Measurements from ENCODE around the gene TBX20. TPM values are rescaled to one million over a fixed set of nuclear protein-coding genes. Genes with fewer than 3 reads are reported as not detected.
A peak's percentile ranks its signal among the peaks of the same experiment; 100 is the strongest.

The TBX20 gene
- total and polyA plus RNA-seq, 2 experiments from 2014 or later: 2.4 to 14.8 TPM

- H3K36me3 ChIP-seq (replicated peaks; ENCODE audit: insufficient read depth, low read depth): no peaks in the 10 kb centered on the region
- no peak overlapping the region for H2AFZ ChIP-seq
- no peaks in the 10 kb centered on the region for H4K20me1 ChIP-seq (ENCODE audit: insufficient read depth, poor library complexity, severe bottlenecking)
- H3K4me1 ChIP-seq (ENCODE audit: insufficient read depth): peaks cover 6% of the 10 kb centered on the region
- WGBS (ENCODE audit: low lambda C conversion rate, missing lambda C conversion rate): 29% methylated on average over 6 of the region's 6 CpGs
- no peaks in the 10 kb centered on the region for H3K79me2 ChIP-seq
- H3K27me3 ChIP-seq: peaks cover 95% of the 10 kb centered on the region
- no peak overlapping the region for H3K4me3 ChIP-seq
- no peaks in the 10 kb centered on the region for H3K9me2 ChIP-seq (replicated peaks; ENCODE audit: insufficient read depth)
- DNase-seq (ENCODE audit: low spot score): no peak
- no peaks in the 10 kb centered on the region for H3K9me3 ChIP-seq (ENCODE audit: low read depth)
- peak overlapping the region; percentile 93 for H3K4me2 ChIP-seq
- TF ChIP-seq CTCF (IDR thresholded peaks at IDR 0.05; ENCODE audit: poor library complexity) (no peak), EZH2 (IDR thresholded peaks at IDR 0.05; ENCODE audit: borderline replicate concordance) (no peak), EZH2phosphoT487 (IDR thresholded peaks at IDR 0.05; ENCODE audit: low read depth, severe bottlenecking, unreplicated experiment) (no peak)
- H3K27ac ChIP-seq: peak overlapping the region; percentile 33
Measured at GRCh38 chr7:35259523-35259908, 5.6 kb upstream of the TBX20 start.

- no peaks in the 10 kb centered on the region for H3K36me3 ChIP-seq (replicated peaks; ENCODE audit: insufficient read depth, low read depth)
- no peak overlapping the region for H3K4me3 ChIP-seq
Measured at GRCh38 chr7:35258868-35259522, 5.1 kb upstream of the TBX20 start.

GRCh38 chr7:35258125-35258867 lies 4.4 kb upstream of the TBX20 start:
- no peak for DNase-seq (ENCODE audit: low spot score)

More at GRCh38 chr7:35258868-35259522, 5.1 kb upstream of the TBX20 start:
- Histone ChIP-seq H3K9me2 (replicated peaks; ENCODE audit: insufficient read depth) (no peaks in the 10 kb centered on the region), H3K4me2 (peak overlapping the region; percentile 93), H3K27ac (peak overlapping the region; percentile 33), H3K79me2 (no peaks in the 10 kb centered on the region), H3K27me3 (peaks cover 99% of the 10 kb centered on the region), H2AFZ (no peak overlapping the region), H3K4me1 (ENCODE audit: insufficient read depth) (peaks cover 6% of the 10 kb centered on the region), H3K9me3 (ENCODE audit: low read depth) (no peaks in the 10 kb centered on the region), H4K20me1 (ENCODE audit: insufficient read depth, poor library complexity, severe bottlenecking) (no peaks in the 10 kb centered on the region)
- 43% methylated on average over 27 of the region's 27 CpGs for WGBS (ENCODE audit: low lambda C conversion rate, missing lambda C conversion rate)
- TF ChIP-seq EZH2 (IDR thresholded peaks at IDR 0.05; ENCODE audit: borderline replicate concordance) (peak; percentile 51), EZH2phosphoT487 (IDR thresholded peaks at IDR 0.05; ENCODE audit: low read depth, severe bottlenecking, unreplicated experiment) (no peak), CTCF (IDR thresholded peaks at IDR 0.05; ENCODE audit: poor library complexity) (no peak)
- no peak for DNase-seq (ENCODE audit: low spot score)

More at GRCh38 chr7:35258125-35258867, 4.4 kb upstream of the TBX20 start:
- WGBS (ENCODE audit: low lambda C conversion rate, missing lambda C conversion rate): 28% methylated on average over 40 of the region's 50 CpGs
- H3K27ac ChIP-seq: peak overlapping the region; percentile 8
- no peak overlapping the region for H3K4me3 ChIP-seq
- peak overlapping the region; percentile 65 for H2AFZ ChIP-seq
- H3K79me2 ChIP-seq: peaks cover 3% of the 10 kb centered on the region
- peak overlapping the region; percentile 93 for H3K4me2 ChIP-seq
- TF ChIP-seq EZH2phosphoT487 (IDR thresholded peaks at IDR 0.05; ENCODE audit: low read depth, severe bottlenecking, unreplicated experiment): peak; percentile 30
- no peak for TF ChIP-seq EZH2 (IDR thresholded peaks at IDR 0.05; ENCODE audit: borderline replicate concordance)
- no peaks in the 10 kb centered on the region for H3K36me3 ChIP-seq (replicated peaks; ENCODE audit: insufficient read depth, low read depth)
- H3K4me1 ChIP-seq (ENCODE audit: insufficient read depth): peaks cover 10% of the 10 kb centered on the region
- H4K20me1 ChIP-seq (ENCODE audit: insufficient read depth, poor library complexity, severe bottlenecking): no peaks in the 10 kb centered on the region
- H3K27me3 ChIP-seq: peaks cover 96% of the 10 kb centered on the region
- no peaks in the 10 kb centered on the region for H3K9me3 ChIP-seq (ENCODE audit: low read depth)
- no peaks in the 10 kb centered on the region for H3K9me2 ChIP-seq (replicated peaks; ENCODE audit: insufficient read depth)

All from hepatocyte (in vitro differentiated cells).